GM19099 (cell line): ENCODE measurements around the gene FTCD.

ENCODE experiments used
- POLR2A ChIP-seq: IDR thresholded peaks from 3 replicates; pipeline ENCODE4 v1.6.1; 2011; ENCODE audit warnings: low read depth; ENCODE audit not compliant: insufficient read length; ENCODE audit errors: extremely low read depth

FTCD gene

GRCh38 chr21:46117586-46118315 is 37.6 kb downstream of the FTCD start:
- TF ChIP-seq POLR2A: no peak

GRCh38 chr21:46116776-46117585 is 38.4 kb downstream of the FTCD start:
- no peak for TF ChIP-seq POLR2A

- TF ChIP-seq POLR2A: no peak
Observed at GRCh38 chr21:46116189-46116775, 39.1 kb downstream of the FTCD start.

GRCh38 chr21:46115441-46116188 is 39.8 kb downstream of the FTCD start:
- TF ChIP-seq POLR2A: no peak

- no peak for TF ChIP-seq POLR2A
Observed at GRCh38 chr21:46114963-46115362, 40.4 kb downstream of the FTCD start.

- no peak for TF ChIP-seq POLR2A
Observed at GRCh38 chr21:46113497-46114176, 41.7 kb downstream of the FTCD start.

GRCh38 chr21:46112725-46113215 is 42.6 kb downstream of the FTCD start:
- no peak for TF ChIP-seq POLR2A

- no peak for TF ChIP-seq POLR2A
Observed at GRCh38 chr21:46111857-46112724, 43.3 kb downstream of the FTCD start.

- no peak for TF ChIP-seq POLR2A
Observed at GRCh38 chr21:46111193-46111571, 44.2 kb downstream of the FTCD start.

GRCh38 chr21:46110499-46111192 is 44.7 kb downstream of the FTCD start:
- TF ChIP-seq POLR2A: no peak

- TF ChIP-seq POLR2A: no peak
Observed at GRCh38 chr21:46109313-46110221, 45.8 kb downstream of the FTCD start.

- no peak for TF ChIP-seq POLR2A
Observed at GRCh38 chr21:46108827-46109312, 46.5 kb downstream of the FTCD start.

- no peak for TF ChIP-seq POLR2A
Observed at GRCh38 chr21:46104104-46104503, 51.3 kb downstream of the FTCD start.
